ENCODE results near the gene CLEC11A. TPM values are rescaled to one million over a fixed set of nuclear protein-coding genes. Genes with fewer than 3 reads are reported as not detected.

CLEC11A gene
- polyA plus RNA-seq, 3 donors: 4.8 to 11.4 (median 5.3) TPM

DNA sequence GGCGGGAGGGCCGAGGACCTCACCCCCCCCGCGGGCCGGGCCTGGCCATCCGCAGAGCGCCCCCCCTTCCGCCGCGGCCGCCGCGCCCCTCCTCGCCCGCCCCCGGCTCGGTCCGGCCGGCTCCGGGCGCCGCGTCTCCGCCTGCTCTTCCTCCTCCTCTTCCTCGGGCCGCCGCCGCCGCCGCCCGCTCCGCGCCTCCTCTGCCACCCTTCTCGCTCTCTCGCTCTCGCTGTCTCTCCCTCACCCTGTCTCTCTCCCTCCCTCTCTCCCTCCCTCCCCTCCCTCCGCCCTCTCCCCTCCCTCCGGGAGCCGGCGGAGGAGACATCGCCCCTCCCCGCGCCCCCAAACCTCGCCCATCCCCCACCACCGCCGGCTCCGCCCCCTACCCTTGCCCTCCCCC is 3.6 kb upstream of the CLEC11A start, which contains the start of gene SHANK1:
Gene SHANK1 (minus strand): TSS at position 237 of the 400 bp plus-strand sequence. CDS start 2,883 bp downstream, outside the sequence.
- no peak within 1 kb of the TSS for H3K27ac ChIP-seq (ENCODE audit: low read depth, low read length)
- 2 to 3% (median 2%) methylated on average over 13 to 36 of the region's 47 CpGs for WGBS, 3 donors

DNA sequence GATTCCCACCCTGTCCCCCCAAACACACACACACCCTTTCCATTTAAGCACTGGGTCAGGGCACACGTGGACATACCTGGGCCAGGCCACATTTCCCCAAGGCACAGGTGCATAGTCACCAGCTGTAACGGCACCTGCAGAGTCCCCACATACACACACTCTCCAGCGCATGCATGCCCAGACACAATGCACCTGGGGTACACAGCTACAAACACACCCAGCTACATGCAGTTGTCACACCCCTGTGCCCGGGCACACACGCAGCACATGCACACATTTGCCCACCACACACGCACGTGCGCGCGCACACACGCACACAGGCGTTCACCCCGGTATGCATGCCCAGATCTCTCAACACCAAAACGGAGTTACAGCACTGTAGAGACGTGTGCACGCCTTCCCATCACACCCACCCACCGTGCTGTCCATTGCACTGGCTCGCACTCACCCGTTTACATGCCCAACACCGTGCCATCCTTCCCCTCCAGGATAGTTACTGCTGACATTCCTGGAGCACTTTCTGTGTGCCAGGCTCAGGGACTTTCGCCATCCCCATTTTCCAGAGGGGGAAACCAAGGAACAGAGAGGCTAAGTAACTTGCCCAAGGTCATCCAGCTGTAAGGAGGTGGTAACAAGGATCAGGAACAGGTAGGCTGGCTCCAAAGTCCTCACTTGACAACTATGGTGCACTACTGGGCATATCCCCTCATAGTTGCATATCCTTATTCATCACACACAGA is 2.8 kb upstream of the CLEC11A start:
- WGBS, 3 donors: 48 to 69% (median 65%) methylated on average over 21 of the region's 21 CpGs
- H3K27ac ChIP-seq (ENCODE audit: low read depth, low read length): no peak overlapping the region

DNA sequence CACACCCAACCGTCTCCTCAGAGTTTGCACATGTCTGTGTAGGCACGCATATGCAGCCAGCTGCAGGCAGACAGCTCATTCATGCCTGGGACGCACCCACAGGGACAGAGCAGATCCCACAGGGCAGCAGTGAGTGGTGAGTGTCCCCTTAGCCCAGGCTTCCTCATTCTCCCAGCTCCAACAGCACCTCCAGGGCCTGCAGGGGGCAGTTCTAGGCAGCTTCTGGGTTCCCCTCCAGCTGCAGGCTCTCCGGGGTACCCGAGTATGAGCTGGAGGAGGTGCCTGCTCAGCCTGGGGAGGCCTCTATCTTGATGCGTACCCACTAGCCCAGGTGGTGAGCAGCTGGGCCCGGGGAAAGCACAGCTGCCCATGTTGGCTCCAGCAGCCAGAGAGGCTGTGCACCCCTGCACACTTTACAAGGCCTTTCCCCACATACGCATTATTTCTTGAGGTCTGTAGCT is 2.2 kb upstream of the CLEC11A start:
- no peak overlapping the region for H3K27ac ChIP-seq (ENCODE audit: low read depth, low read length)
- WGBS, 3 donors: 36 to 51% (median 41%) methylated on average over 8 of the region's 8 CpGs

DNA sequence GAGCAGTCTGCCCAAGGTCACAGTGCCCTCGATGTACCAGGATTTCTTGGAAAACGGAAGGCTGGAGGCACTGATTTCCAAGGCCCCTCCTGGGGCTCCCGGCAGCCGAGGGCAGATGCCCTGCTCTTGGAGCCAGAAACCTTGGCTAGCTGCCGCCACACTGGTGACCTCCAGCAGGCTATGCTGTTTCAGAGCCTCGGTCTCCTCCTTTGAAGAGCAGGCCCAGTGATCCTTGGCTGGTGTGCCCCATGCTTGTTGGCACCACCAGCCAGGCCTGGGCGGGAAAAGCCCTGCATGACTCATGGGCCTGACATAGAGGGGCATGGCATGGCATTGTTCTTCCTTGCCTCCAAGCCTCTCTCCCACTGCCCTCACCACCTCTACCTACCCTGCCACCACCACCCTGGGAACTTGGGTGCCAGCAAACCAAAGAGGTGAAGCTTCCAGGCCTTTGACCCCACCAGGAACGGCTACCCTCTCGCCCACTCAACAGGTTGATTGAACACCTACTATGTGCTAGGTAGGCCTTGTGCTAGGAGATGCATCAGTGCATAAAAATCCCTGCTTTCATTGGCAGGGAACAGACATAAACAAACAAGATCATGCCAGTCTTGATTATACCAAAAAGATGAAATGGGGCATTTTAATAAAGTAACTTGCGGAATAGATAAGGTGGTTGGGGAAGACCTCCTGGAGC is 1.6 kb upstream of the CLEC11A start:
- no peak overlapping the region for H3K27ac ChIP-seq (ENCODE audit: low read depth, low read length)
- 56 to 82% (median 78%) methylated on average over 10 of the region's 10 CpGs for WGBS, 3 donors

DNA sequence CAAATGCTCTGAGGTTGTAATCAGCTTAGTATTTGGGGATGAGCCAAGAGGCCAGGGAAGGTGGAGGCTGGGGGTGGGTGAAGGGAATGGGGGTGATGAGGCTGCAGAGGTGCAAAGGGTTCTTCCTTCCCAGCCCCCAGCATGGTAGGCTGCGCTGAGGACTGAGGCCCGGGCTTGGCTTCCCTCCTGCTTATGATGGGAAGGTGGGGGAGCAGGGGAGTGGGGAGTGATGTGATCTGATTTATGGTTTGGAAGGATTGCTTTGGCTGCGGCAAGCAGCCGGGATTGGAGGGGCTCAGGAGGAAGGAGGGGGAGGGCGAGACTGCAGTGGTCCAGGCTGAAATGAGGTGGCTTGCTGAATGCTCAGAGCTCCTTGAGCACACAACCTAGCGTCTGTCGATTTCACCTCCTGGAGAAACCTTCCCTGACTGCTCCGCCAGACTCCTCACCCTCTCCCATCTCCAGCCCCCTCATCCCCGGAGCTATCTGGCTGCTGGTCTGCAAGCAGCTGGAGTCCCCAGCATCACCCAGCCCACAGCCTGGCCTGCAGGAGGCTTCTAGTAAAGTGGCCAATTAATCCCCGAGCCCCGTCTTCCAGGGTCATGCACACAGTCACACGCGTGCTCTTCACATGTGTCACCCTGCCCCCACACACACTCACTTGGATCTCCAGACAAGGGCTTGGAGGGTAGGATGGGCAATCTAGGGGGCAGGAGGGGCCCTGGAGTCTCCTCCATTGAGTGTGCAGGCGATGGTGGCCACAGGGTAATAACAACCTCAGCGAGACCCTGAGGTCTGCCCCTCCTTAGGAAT is 757 bp upstream of the CLEC11A start:
- H3K27ac ChIP-seq (ENCODE audit: low read depth, low read length): no peak overlapping the region
- WGBS, 3 donors: 38 to 50% (median 39%) methylated on average over 14 to 15 of the region's 15 CpGs

DNA sequence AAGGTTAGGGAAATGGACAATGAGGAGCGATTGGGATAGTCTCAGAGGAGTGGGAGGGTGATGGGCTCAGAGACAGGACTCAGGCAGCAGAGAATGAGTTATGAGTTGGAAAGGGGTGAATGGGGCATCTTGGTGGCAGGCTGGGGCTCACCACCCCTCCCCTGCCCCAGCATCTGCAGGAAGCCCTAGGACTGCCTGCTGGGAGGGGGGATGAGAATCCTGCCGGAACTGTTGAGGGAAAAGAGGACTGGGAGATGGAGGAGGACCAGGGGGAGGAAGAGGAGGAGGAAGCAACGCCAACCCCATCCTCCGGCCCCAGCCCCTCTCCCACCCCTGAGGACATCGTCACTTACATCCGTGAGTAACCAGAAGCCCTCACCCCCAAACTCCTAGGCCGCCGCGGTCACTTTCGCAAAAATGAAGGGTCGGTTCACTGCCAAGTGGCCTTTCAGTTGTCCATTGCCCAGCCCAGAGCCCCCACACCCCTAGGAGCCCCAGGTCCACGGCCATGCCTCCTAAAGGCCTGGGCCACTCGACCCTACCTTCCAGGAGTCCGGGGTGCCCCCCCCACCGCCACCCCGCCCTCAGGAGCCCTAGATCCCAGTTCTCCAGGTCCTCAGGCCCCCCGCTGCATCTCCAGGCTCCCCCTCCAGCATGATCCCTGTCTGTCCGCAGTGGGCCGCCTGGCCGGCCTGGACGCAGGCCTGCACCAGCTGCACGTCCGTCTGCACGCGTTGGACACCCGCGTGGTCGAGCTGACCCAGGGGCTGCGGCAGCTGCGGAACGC is 764 bp downstream of the CLEC11A start:
- WGBS, 3 donors: 3 to 5% (median 3%) methylated on average over 31 of the region's 31 CpGs
- no peak overlapping the region for H3K27ac ChIP-seq (ENCODE audit: low read depth, low read length)

DNA sequence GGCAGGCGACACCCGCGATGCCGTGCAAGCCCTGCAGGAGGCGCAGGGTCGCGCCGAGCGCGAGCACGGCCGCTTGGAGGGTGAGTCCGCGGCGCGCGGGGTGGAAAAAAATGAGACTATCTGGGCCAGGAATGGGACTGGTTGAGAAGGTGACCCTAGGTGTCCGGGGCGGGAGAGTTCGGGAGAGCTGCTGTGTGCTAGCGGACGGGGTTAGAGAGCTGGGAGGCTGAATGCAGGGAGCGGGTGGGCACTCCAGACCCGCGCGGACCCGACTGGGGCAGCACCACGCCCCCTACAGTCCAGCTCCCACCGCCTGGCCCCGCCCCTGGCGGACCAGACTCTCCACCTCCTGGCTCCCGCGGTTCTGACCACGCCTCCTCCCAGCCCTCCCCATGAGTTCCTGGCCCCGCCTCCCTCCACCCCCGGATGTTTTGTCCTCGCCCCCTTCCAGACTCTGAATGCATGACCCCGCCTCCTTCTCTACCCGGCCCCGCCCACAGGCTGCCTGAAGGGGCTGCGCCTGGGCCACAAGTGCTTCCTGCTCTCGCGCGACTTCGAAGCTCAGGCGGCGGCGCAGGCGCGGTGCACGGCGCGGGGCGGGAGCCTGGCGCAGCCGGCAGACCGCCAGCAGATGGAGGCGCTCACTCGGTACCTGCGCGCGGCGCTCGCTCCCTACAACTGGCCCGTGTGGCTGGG is 1.5 kb downstream of the CLEC11A start:
- WGBS, 3 donors: 0 to 2% (median 1%) methylated on average over 58 to 65 of the region's 65 CpGs
- H3K27ac ChIP-seq (ENCODE audit: low read depth, low read length): no peak overlapping the region

DNA sequence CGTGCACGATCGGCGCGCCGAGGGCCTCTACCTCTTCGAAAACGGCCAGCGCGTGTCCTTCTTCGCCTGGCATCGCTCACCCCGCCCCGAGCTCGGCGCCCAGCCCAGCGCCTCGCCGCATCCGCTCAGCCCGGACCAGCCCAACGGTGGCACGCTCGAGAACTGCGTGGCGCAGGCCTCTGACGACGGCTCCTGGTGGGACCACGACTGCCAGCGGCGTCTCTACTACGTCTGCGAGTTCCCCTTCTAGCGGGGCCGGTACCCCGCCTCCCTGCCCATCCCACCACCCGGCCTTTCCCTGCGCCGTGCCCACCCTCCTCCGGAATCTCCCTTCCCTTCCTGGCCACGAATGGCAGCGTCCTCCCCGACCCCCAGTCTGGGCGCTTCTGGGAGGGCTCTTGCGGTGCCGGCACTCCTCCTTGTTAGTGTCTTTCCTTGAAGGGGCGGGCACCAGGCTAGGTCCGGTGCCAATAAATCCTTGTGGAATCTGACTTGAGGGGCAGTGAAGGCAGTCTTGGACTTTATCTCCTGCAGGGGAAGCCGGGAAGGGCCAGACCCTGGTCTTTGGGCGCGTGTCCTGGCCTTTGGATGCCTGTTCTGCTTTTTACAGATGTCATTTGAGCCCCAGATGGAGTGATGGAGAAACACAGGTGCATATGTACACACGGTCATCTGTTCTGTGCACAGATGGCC is 2.2 kb downstream of the CLEC11A start:
- no peak overlapping the region for H3K27ac ChIP-seq (ENCODE audit: low read depth, low read length)
- WGBS, 3 donors: 2 to 5% (median 3%) methylated on average over 50 to 52 of the region's 52 CpGs

DNA sequence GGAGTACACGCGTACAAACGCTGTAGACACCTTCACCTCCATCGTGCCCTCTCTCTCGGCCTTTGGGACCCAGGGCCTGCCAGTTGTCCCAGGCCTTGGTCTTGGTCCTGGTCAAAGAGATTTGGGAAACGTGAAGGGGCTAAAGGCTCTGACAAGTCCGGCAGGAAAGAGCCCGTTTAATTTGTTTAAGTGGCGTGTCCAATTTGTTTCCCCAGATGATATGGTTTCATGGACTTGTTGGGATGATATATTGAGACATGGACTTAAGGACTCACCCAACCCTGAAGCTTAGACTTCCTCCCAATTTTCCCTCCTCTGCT is 2.7 kb downstream of the CLEC11A start:
- 60 to 71% (median 71%) methylated on average over 9 of the region's 9 CpGs for WGBS, 3 donors
- H3K27ac ChIP-seq (ENCODE audit: low read depth, low read length): no peak overlapping the region

DNA sequence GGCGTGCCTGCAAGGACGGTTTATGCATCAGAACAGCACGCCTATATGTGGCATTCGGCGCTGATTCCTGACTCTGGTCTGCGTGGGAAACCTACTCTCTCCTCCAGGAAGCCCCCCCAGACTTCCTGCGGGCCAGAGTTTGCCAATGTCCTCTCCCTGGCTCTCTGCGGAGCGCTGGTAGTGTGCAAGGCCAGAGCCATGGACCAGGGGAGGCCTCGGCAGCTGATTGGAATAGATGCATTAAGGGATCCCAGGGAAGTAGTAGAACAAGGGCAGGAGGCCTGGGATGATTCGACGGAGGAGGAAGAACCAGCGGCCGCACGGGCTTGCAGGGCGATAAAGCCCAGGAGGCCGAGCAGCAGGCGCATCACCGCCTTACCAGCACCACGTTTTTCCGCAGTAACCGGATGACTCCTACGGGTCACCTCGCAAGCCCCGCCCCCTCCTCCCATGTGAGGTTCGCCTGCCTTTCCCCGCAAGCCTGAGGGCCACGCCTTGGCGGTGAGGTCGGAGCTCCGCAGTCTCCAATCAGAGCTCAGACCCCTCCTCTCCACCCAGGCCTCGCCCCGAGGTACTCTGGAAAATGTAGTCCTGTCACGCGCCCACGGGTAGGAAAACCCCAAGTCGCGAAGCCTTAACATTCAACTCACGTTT is 5.0 kb downstream of the CLEC11A start:
- WGBS, 3 donors: 14 to 15% (median 14%) methylated on average over 36 to 39 of the region's 39 CpGs
- no peak overlapping the region for H3K27ac ChIP-seq (ENCODE audit: low read depth, low read length)

DNA sequence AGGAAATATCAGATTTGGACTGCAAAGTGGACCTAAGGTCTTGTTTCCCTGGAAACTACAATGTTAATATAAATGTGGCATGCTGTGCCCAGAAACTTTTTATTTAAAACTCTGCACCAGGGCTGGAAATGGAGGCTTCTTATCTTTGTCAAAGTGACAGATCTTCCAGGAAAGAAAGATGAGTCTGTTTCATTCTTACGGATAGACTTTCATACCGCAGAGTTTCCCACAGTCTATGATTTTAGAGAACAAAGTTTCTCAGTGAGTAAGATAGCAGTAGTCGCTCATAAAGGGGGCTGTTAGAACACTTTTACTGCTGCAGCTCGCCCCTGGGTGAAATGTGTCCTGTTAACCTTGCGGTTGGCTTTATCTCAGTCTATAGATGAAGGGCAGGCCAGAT is 6.7 kb downstream of the CLEC11A start:
- WGBS, 3 donors: 62 to 77% (median 68%) methylated on average over 5 of the region's 5 CpGs
- H3K27ac ChIP-seq (ENCODE audit: low read depth, low read length): no peak overlapping the region

DNA sequence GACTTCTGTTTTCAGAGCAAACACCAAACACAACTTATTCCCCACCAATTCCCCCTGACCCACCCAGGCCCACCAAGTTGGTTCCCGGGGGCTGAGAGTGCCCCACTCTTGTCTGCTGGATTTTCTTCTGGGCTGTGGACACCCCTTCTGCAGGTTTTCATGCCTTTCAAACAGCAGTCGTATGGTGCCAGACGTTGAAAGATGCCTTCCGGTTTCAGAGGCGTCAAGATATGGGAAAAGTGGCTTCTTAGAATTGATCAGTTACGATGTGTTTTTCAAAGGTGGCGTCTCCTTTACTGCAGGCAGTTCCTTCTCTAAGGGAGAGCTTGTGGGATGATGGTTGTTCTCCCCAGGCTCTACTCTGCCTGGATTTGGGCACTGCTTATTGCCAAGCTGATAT is 12.7 kb downstream of the CLEC11A start:
- WGBS, 3 donors: 53 to 57% (median 54%) methylated on average over 7 of the region's 7 CpGs
- no peak overlapping the region for H3K27ac ChIP-seq (ENCODE audit: low read depth, low read length)

DNA sequence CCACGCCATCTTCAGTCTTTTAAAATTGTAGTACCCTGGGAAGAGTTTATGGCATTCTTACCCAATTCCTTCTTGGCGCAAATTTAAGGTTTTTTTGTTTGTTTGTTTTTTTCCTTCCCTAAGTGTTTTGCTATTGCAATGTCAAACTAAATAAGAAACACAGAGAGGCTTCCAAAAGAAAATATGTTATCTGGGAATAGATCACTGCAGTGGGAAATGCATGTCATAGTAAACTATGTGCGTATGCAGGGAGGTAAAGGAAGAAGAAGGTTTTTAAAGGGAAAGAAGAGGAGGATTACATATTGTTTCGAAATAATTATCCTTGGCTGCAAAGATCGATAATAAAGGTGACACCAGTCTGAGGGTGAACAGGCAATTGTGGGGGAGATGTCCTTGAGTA is 13.2 kb downstream of the CLEC11A start:
- 54 to 62% (median 59%) methylated on average over 5 of the region's 5 CpGs for WGBS, 3 donors
- no peak overlapping the region for H3K27ac ChIP-seq (ENCODE audit: low read depth, low read length)

DNA sequence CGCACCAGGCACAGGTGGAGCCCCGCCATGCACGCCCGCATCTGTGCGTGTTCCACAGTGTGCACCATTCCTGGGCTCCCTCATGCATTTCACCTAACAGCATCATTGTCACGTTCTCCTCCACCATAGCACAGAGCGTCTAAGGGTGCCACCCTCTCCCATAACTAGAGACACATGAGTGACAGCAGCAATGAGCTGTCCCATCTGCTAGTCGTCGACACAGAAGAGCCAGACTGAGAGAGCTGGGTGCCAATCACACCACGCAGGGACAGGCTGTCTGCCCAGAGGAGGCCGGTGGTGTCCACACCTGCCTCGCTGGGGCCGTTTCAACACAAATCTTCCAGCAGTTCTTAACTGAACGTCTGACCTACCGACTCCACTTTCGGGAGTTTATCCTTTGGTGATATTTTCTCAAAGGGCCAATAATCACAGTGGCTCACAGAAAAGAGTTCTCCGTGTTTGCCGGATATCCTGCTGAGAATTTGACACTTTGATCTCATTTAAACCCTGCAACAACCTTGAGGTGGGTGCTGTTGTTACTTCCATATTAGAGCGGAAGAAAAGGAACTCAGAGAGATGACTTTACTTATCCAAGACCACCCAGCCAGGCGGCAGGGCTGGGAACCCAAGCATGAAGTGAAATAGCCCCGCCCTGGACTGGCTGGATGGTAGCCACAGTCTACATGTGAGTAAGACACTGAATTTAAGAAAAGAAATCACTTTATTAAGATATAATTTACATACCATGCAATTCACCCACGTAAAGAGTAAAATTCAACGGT is 16.2 kb downstream of the CLEC11A start:
- 67 to 81% (median 76%) methylated on average over 23 of the region's 23 CpGs for WGBS, 3 donors
- H3K27ac ChIP-seq (ENCODE audit: low read depth, low read length): no peak overlapping the region

DNA sequence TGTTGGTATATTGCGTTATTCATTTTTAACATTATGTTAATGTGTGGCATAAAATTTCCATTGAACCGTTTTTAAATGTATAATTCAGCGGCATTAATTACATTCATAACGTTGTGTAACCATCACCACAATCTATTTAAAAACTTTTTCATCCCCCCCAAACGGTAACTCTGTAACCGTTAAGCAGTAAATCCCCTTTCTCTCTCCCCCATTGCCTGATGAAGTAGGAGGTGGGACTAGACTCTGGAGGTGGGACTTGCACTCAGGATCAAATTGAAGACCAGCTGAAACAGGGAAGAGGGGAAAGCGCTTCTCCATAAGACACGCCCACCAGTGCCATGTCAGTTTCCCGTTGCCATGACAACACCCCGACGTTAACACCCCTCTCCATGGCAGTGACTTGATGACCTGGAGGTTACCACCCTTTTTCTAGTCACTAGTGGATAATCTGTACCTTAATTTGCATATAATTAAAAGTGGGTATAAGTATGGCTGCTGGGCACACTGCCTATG is 16.8 kb downstream of the CLEC11A start:
- H3K27ac ChIP-seq (ENCODE audit: low read depth, low read length): no peak overlapping the region
- 49 to 59% (median 55%) methylated on average over 11 of the region's 11 CpGs for WGBS, 3 donors
